DOHH2 (cell line): ENCODE measurements around the gene XRRA1.
"Not testable (repeated sequence)": the region's sequence is repeated elsewhere in the genome, so short reads cannot be mapped to it uniquely, and the experiment has no call there.

Experiments
- H3F3A ChIP-seq: fragments of 200-600 bp; sonication (generic), shearing (Covaris generic); 2 replicates; pipeline ENCODE4 v1.6.0; 2016; ENCODE audit warnings: antibody characterized with exemption, mild to moderate bottlenecking; ENCODE audit not compliant: control insufficient read depth, insufficient read depth
- H3K27ac ChIP-seq: fragments of 200-600 bp; sonication (generic); 2 replicates; pipeline ENCODE4 v1.5.1; 2014; ENCODE audit warnings: low read depth, mild to moderate bottlenecking, low read length, moderate library complexity
- H3K27me3 ChIP-seq: fragments of 200-600 bp; sonication (generic); 2 replicates; pipeline ENCODE4 v1.6.1; 2014; ENCODE audit warnings: mild to moderate bottlenecking, low read length, mixed read lengths; ENCODE audit not compliant: control insufficient read depth
- H3K36me3 ChIP-seq: fragments of 200-600 bp; sonication (generic); 2 replicates; pipeline ENCODE4 v1.6.1; 2014; ENCODE audit warnings: mild to moderate bottlenecking, low read length, moderate library complexity, mixed read lengths; ENCODE audit not compliant: control insufficient read depth
- H3K4me1 ChIP-seq: fragments of 200-600 bp; sonication (generic); 2 replicates; pipeline ENCODE4 v1.6.1; 2014; ENCODE audit warnings: mild to moderate bottlenecking, low read length, mixed read lengths; ENCODE audit not compliant: control insufficient read depth
- H3K4me2 ChIP-seq: fragments of 200-600 bp; sonication (generic); 2 replicates; pipeline ENCODE4 v1.6.0; 2014; ENCODE audit warnings: mild to moderate bottlenecking, low read length, moderate library complexity
- H3K4me3 ChIP-seq: fragments of 200-600 bp; sonication (generic); 2 replicates; pipeline ENCODE4 v1.5.1; 2014; ENCODE audit warnings: mild to moderate bottlenecking, low read length, mixed read lengths
- H3K79me2 ChIP-seq: fragments of 200-600 bp; sonication (generic); 2 replicates; pipeline ENCODE4 v1.6.1; 2014; ENCODE audit warnings: mild to moderate bottlenecking, low read length, mixed read lengths; ENCODE audit not compliant: control insufficient read depth
- H3K9me2 ChIP-seq: fragments of 200-600 bp; sonication (generic); replicated peaks from 2 replicates; pipeline ENCODE4 v1.6.1; 2014; ENCODE audit warnings: mild to moderate bottlenecking, low read length, mixed read lengths; ENCODE audit not compliant: control insufficient read depth
- H3K9me3 ChIP-seq: fragments of 200-600 bp; sonication (generic); 2 replicates; pipeline ENCODE4 v1.6.1; 2014; ENCODE audit warnings: antibody characterized with exemption, low read length, mixed read lengths; ENCODE audit not compliant: control insufficient read depth, insufficient read depth
- H4K20me1 ChIP-seq: fragments of 200-600 bp; sonication (generic); 2 replicates; pipeline ENCODE4 v1.6.0; 2014; ENCODE audit warnings: low read depth, mild to moderate bottlenecking, antibody characterized with exemption, low read length, moderate library complexity; ENCODE audit not compliant: control insufficient read depth, insufficient read depth
- EZH2phosphoT487 ChIP-seq: fragments of 200-600 bp; sonication (generic); IDR thresholded peaks from 2 replicates; pipeline ENCODE4 v1.6.1; 2017; ENCODE audit warnings: borderline replicate concordance, mild to moderate bottlenecking, antibody characterized with exemption, low read length, moderate library complexity, mixed read lengths
- TF ChIP-seq, protein P1 (sequence below): fragments of 200-600 bp; sonication (generic); IDR thresholded peaks from one replicate; pipeline ENCODE4 v1.5.1; 2014; ENCODE audit warnings: antibody characterized with exemption, mild to moderate bottlenecking, low read depth, low read length; ENCODE audit not compliant: poor library complexity, severe bottlenecking

XRRA1 gene

DNA sequence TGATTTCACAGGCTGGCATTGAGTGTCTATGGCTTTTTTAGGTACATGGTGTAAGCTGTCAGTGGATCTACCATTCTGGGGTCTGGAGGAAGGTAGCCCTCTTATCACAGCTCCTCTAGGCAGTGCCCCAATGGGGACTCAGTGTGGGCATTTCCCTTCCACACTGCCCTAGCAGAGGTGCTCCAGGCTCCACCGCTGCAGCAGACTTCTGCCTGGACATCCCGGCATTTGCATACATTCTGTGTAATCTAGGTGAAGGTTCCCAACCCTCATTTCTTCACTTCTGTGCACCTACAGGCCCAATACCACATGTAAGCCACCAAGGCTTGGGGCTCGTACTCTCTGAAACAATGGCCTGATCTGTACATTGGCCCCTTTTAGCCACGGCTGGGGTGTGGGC is 122.0 kb downstream of the XRRA1 start:
- no peaks in the 10 kb centered on the region for H3F3A ChIP-seq
- no peaks in the 10 kb centered on the region for H3K79me2 ChIP-seq
- peaks cover 29% of the 10 kb centered on the region for H3K9me3 ChIP-seq
- no peaks in the 10 kb centered on the region for H3K4me1 ChIP-seq
- no peaks in the 10 kb centered on the region for H3K9me2 ChIP-seq
- H4K20me1 ChIP-seq: no peaks in the 10 kb centered on the region
- H3K27ac ChIP-seq: no peak overlapping the region
- no peak overlapping the region for H3K4me3 ChIP-seq
- no peak overlapping the region for H3K4me2 ChIP-seq
- H3K36me3 ChIP-seq: peaks cover 78% of the 10 kb centered on the region
- H3K27me3 ChIP-seq: no peaks in the 10 kb centered on the region
- TF ChIP-seq EZH2phosphoT487: no peak
- TF ChIP-seq, protein P1, sequence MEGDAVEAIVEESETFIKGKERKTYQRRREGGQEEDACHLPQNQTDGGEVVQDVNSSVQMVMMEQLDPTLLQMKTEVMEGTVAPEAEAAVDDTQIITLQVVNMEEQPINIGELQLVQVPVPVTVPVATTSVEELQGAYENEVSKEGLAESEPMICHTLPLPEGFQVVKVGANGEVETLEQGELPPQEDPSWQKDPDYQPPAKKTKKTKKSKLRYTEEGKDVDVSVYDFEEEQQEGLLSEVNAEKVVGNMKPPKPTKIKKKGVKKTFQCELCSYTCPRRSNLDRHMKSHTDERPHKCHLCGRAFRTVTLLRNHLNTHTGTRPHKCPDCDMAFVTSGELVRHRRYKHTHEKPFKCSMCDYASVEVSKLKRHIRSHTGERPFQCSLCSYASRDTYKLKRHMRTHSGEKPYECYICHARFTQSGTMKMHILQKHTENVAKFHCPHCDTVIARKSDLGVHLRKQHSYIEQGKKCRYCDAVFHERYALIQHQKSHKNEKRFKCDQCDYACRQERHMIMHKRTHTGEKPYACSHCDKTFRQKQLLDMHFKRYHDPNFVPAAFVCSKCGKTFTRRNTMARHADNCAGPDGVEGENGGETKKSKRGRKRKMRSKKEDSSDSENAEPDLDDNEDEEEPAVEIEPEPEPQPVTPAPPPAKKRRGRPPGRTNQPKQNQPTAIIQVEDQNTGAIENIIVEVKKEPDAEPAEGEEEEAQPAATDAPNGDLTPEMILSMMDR: no peak

DNA sequence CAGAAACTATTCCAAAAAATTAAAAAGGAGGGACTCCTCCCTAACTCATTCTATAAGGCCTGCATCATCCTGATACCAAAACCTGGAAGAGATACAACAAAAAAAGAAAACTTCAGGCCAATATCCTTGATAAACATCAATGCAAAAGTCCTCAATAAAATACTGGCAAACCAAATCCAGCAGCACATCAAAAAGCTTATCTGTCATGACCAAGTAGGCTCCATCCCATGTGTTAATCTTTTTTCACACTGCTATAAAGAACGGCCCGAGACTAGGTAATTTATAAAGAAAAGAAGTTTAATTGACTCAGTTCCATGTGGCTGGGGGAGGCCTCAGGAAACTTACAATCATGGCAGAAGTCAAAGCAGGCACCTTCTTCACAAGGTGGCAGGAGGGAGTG is 123.3 kb downstream of the XRRA1 start:
- not testable (repeated sequence) for H3K4me3 ChIP-seq, H3K4me1 ChIP-seq, H3K27ac ChIP-seq, H3K27me3 ChIP-seq, H3K9me2 ChIP-seq, H4K20me1 ChIP-seq, H3F3A ChIP-seq, H3K79me2 ChIP-seq, H3K4me2 ChIP-seq
- H3K9me3 ChIP-seq: peaks cover 29% of the 10 kb centered on the region
- peaks cover 74% of the 10 kb centered on the region for H3K36me3 ChIP-seq

DNA sequence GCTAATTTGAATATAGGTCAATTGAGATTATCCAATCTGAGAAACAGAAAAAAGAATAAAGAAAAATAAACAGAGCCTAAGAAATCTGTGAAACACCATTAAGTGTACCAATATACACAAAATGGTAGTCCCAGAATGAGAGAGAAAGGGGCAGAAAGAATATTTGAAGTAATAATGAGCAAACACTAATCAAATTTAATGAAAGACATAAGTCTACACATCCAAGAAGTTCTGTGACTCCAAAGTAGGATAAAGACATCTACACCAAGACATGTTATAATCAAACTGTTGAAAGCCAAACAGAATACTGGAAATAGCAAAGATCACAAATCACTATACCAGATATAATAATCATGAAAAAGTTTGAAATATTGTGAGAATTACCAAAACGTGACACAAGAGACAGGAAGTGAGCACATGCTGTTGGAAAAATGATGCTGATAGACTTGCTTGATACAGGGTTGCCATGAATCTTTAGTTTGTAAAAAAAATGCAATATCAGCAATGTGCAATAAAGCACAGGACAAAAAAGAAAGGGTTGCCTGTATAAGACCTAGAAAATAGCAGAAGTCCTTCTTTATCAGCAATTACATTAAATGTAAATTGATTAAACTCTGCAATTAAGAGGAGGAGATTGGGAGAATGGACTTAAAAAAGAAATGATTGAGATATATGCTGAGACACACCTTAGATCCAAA is 124.5 kb downstream of the XRRA1 start:
- Histone ChIP-seq H3K9me2 (no peaks in the 10 kb centered on the region), H3K9me3 (peaks cover 29% of the 10 kb centered on the region), H4K20me1 (no peaks in the 10 kb centered on the region)

DNA sequence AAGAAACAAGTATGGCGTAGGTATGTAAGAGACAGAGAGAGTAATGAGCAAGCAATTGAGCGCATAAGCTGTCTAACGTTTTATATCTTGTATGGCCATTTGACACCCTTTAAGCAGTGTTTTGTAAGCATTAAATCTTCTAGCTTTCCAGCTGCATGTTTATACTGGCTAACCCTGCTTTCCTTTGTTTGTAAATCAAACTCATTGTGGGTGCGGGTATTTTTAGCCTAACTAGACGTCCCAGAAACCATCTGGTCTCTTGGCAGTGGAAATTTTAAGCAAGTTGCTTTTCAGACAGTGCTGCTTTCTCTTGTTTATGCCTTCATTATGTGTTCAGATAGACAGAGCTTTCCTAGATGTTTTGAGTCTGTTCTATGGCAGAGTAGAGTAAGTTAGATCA is 126.7 kb downstream of the XRRA1 start:
- Histone ChIP-seq H4K20me1 (no peaks in the 10 kb centered on the region), H3K27ac (no peak overlapping the region), H3K4me1 (no peaks in the 10 kb centered on the region), H3K27me3 (no peaks in the 10 kb centered on the region), H3F3A (no peaks in the 10 kb centered on the region), H3K9me2 (no peaks in the 10 kb centered on the region), H3K4me3 (no peak overlapping the region), H3K4me2 (no peak overlapping the region), H3K79me2 (no peaks in the 10 kb centered on the region), H3K9me3 (peaks cover 29% of the 10 kb centered on the region), H3K36me3 (peaks cover 93% of the 10 kb centered on the region)
- TF ChIP-seq, protein P1: no peak
- TF ChIP-seq EZH2phosphoT487: no peak

More for the DNA sequence above, 124.5 kb downstream of the XRRA1 start:
- no peaks in the 10 kb centered on the region for H3F3A ChIP-seq
- no peaks in the 10 kb centered on the region for H3K27me3 ChIP-seq
- H3K4me3 ChIP-seq: no peak overlapping the region
- no peak overlapping the region for H3K4me2 ChIP-seq
- TF ChIP-seq EZH2phosphoT487: no peak
- TF ChIP-seq, protein P1: no peak
- H3K79me2 ChIP-seq: no peaks in the 10 kb centered on the region
- H3K4me1 ChIP-seq: no peaks in the 10 kb centered on the region
- H3K36me3 ChIP-seq: peaks cover 83% of the 10 kb centered on the region
- no peak overlapping the region for H3K27ac ChIP-seq
